ENCODE data around the gene LITAFD. TPM values are rescaled to one million over a fixed set of nuclear protein-coding genes. Genes with fewer than 3 reads are reported as not detected.
A peak's percentile ranks its signal among the peaks of the same experiment; 100 is the strongest.
"Not testable (repeated sequence)": the region's sequence is repeated elsewhere in the genome, so short reads cannot be mapped to it uniquely, and the experiment has no call there.

Gene LITAFD
- polyA plus RNA-seq, 3 donors: not detected

- H3K4me3 Mint-ChIP-seq; H3K79me2 ChIP-seq (ENCODE audit: insufficient read depth, low read length); H3K4me3 ChIP-seq (replicated peaks in 1 of 3; ENCODE audit: low read depth in 2 of 3, low read length in 3 of 3); DNase-seq; intact Hi-C loops (cut with micrococcal nuclease); H3K36me3 Mint-ChIP-seq; H3K27ac Mint-ChIP-seq; H3K9me3 Mint-ChIP-seq; H3K27me3 Mint-ChIP-seq (ENCODE audit: low read depth in 3 of 3); H4K20me1 ChIP-seq (ENCODE audit: insufficient read depth, low read length); H3K27ac ChIP-seq (ENCODE audit: low read depth in 1 of 2, low read length in 2 of 2); H3K36me3 ChIP-seq (replicated peaks in 1 of 2; ENCODE audit: control insufficient read depth in 1 of 2, insufficient read depth in 2 of 2, low read length in 2 of 2); H2AFZ ChIP-seq (ENCODE audit: insufficient read depth, low read depth, low read length, poor library complexity, severe bottlenecking); H3K27me3 ChIP-seq (ENCODE audit: control insufficient read depth in 2 of 2, insufficient read depth in 2 of 2, low read length in 2 of 2); H3K9me3 ChIP-seq (replicated peaks in 1 of 2; ENCODE audit: control insufficient read depth in 1 of 2, insufficient read depth in 1 of 2, low read length in 2 of 2); H3K9ac ChIP-seq (ENCODE audit: insufficient read depth, low read length, poor library complexity, severe bottlenecking); H3K4me2 ChIP-seq (replicated peaks; ENCODE audit: extremely low read depth, low read length, poor library complexity, severe bottlenecking): not testable (repeated sequence)
- 100% methylated on average over 2 of the region's 7 CpGs for whole genome bisulfite sequencing (ENCODE audit: insufficient coverage)
- peaks cover 25% of the 10 kb centered on the region for H3K4me1 Mint-ChIP-seq
- H3K4me1 ChIP-seq (ENCODE audit: control insufficient read depth in 1 of 2, insufficient read depth in 2 of 2, low read length in 2 of 2): peaks cover 22 to 30% of the 10 kb centered on the region in 2 donors
- TF ChIP-seq CTCF (IDR thresholded peaks at IDR 0.05): peak; percentile 23
Measured at GRCh38 chr16:8873866-8874195, 8.3 kb upstream of the LITAFD start.

GRCh38 chr16:8874388-8874787, 7.8 kb upstream of the LITAFD start:
- no peak overlapping the region for H3K9ac ChIP-seq (ENCODE audit: insufficient read depth, low read length, poor library complexity, severe bottlenecking)
- H3K9me3 ChIP-seq (replicated peaks in 1 of 2; ENCODE audit: control insufficient read depth in 1 of 2, insufficient read depth in 1 of 2, low read length in 2 of 2): no peaks in the 10 kb centered on the region
- H3K4me1 Mint-ChIP-seq: peaks cover 22% of the 10 kb centered on the region
- no peak overlapping the region for H3K4me3 Mint-ChIP-seq
- no peak overlapping the region for H3K4me3 ChIP-seq (replicated peaks in 1 of 3; ENCODE audit: low read depth in 2 of 3, low read length in 3 of 3)
- TF ChIP-seq CTCF (IDR thresholded peaks at IDR 0.05): no peak
- no peak overlapping the region for H3K27ac Mint-ChIP-seq
- no peak for DNase-seq
- H3K27me3 Mint-ChIP-seq (ENCODE audit: low read depth in 3 of 3): peaks cover 1 to 9% (median 6%) of the 10 kb centered on the region in 3 donors
- no peak overlapping the region for H2AFZ ChIP-seq (ENCODE audit: insufficient read depth, low read depth, low read length, poor library complexity, severe bottlenecking)
- no peaks in the 10 kb centered on the region for H3K27me3 ChIP-seq (ENCODE audit: control insufficient read depth in 2 of 2, insufficient read depth in 2 of 2, low read length in 2 of 2)
- peaks cover 19 to 27% of the 10 kb centered on the region in 2 donors for H3K4me1 ChIP-seq (ENCODE audit: control insufficient read depth in 1 of 2, insufficient read depth in 2 of 2, low read length in 2 of 2)
- no peak overlapping the region for H3K27ac ChIP-seq (ENCODE audit: low read depth in 1 of 2, low read length in 2 of 2)
- no peaks in the 10 kb centered on the region for H3K36me3 Mint-ChIP-seq
- no peaks in the 10 kb centered on the region for H4K20me1 ChIP-seq (ENCODE audit: insufficient read depth, low read length)
- WGBS (ENCODE audit: insufficient coverage): 60% methylated on average over 5 of the region's 6 CpGs
- no peaks in the 10 kb centered on the region for H3K79me2 ChIP-seq (ENCODE audit: insufficient read depth, low read length)
- H3K9me3 Mint-ChIP-seq: no peaks in the 10 kb centered on the region
- intact Hi-C loops (cut with micrococcal nuclease): no loop called here
- H3K4me2 ChIP-seq (replicated peaks; ENCODE audit: extremely low read depth, low read length, poor library complexity, severe bottlenecking): no peak overlapping the region
- no peaks in the 10 kb centered on the region for H3K36me3 ChIP-seq (replicated peaks in 1 of 2; ENCODE audit: control insufficient read depth in 1 of 2, insufficient read depth in 2 of 2, low read length in 2 of 2)

GRCh38 chr16:8875317-8875716, 6.8 kb upstream of the LITAFD start:
- H4K20me1 ChIP-seq (ENCODE audit: insufficient read depth, low read length); H3K79me2 ChIP-seq (ENCODE audit: insufficient read depth, low read length); H3K4me2 ChIP-seq (replicated peaks; ENCODE audit: extremely low read depth, low read length, poor library complexity, severe bottlenecking); H2AFZ ChIP-seq (ENCODE audit: insufficient read depth, low read depth, low read length, poor library complexity, severe bottlenecking); DNase-seq; H3K9me3 ChIP-seq (replicated peaks in 1 of 2; ENCODE audit: control insufficient read depth in 1 of 2, insufficient read depth in 1 of 2, low read length in 2 of 2); H3K27me3 ChIP-seq (ENCODE audit: control insufficient read depth in 2 of 2, insufficient read depth in 2 of 2, low read length in 2 of 2); H3K36me3 Mint-ChIP-seq; H3K9ac ChIP-seq (ENCODE audit: insufficient read depth, low read length, poor library complexity, severe bottlenecking); H3K27ac Mint-ChIP-seq; H3K36me3 ChIP-seq (replicated peaks in 1 of 2; ENCODE audit: control insufficient read depth in 1 of 2, insufficient read depth in 2 of 2, low read length in 2 of 2); H3K4me3 ChIP-seq (replicated peaks in 1 of 3; ENCODE audit: low read depth in 2 of 3, low read length in 3 of 3); H3K27ac ChIP-seq (ENCODE audit: low read depth in 1 of 2, low read length in 2 of 2); intact Hi-C loops (cut with micrococcal nuclease); H3K4me3 Mint-ChIP-seq; H3K9me3 Mint-ChIP-seq: not testable (repeated sequence)
- H3K4me1 Mint-ChIP-seq: peaks cover 15% of the 10 kb centered on the region
- peaks cover 1 to 11% (median 6%) of the 10 kb centered on the region in 3 donors for H3K27me3 Mint-ChIP-seq (ENCODE audit: low read depth in 3 of 3)
- H3K4me1 ChIP-seq (ENCODE audit: control insufficient read depth in 1 of 2, insufficient read depth in 2 of 2, low read length in 2 of 2): peaks cover 12 to 17% of the 10 kb centered on the region in 2 donors
- WGBS (ENCODE audit: insufficient coverage): 85% methylated on average over 7 of the region's 7 CpGs
